Measurements from ENCODE around the gene CDC27.
"Not testable (repeated sequence)": the region's sequence is repeated elsewhere in the genome, so short reads cannot be mapped to it uniquely, and the experiment has no call there.

Gene CDC27

GRCh38 chr17:47126835-47127234 lies 62.3 kb downstream of the CDC27 start:
- H3K4me3 ChIP-seq (ENCODE audit: control insufficient read depth in 1 of 7, extremely low read depth in 1 of 7, insufficient read depth in 4 of 7, low read depth in 2 of 7, low read length in 6 of 7); H3K4me1 ChIP-seq (ENCODE audit: control extremely low read depth in 1 of 4, control insufficient read depth in 4 of 4, insufficient read depth in 4 of 4, low read length in 3 of 4); H3K9me3 ChIP-seq (ENCODE audit: control extremely low read depth in 1 of 5, control insufficient read depth in 4 of 5, insufficient read depth in 2 of 5, low read depth in 1 of 5, low read length in 4 of 5); DNase-seq; H3K27ac ChIP-seq (ENCODE audit: insufficient read depth in 1 of 2, low read depth in 1 of 2, low read length in 2 of 2, poor library complexity in 1 of 2, severe bottlenecking in 2 of 2); H3K27me3 ChIP-seq (replicated peaks in 2 of 5; ENCODE audit: control insufficient read depth in 4 of 5, insufficient read depth in 5 of 5, low read length in 4 of 5): not testable (repeated sequence)
- ChIA-PET CTCF (interaction anchor here (1.4 kb wide), 1 partner anchor 185 kb away, joined by 3 read pairs; no protein-coding TSS in a partner anchor), POLR2A (interaction anchor here (0.6 kb wide), 1 partner anchor 17 kb away, joined by 3 read pairs; no protein-coding TSS in a partner anchor)
- peaks cover 14 to 56% (median 33%) of the 10 kb centered on the region in 4 experiments for H3K36me3 ChIP-seq (ENCODE audit: control insufficient read depth in 4 of 4, insufficient read depth in 4 of 4, low read length in 3 of 4)
- WGBS (ENCODE audit: insufficient coverage) = 96% methylated on average over 3 of the region's 3 CpGs

GRCh38 chr17:47123262-47123661 lies 65.8 kb downstream of the CDC27 start:
- WGBS (ENCODE audit: insufficient coverage) = 100% methylated on average over 1 of the region's 2 CpGs
- POLR2A ChIA-PET; H3K27ac ChIP-seq (ENCODE audit: insufficient read depth in 1 of 2, low read depth in 1 of 2, low read length in 2 of 2, poor library complexity in 1 of 2, severe bottlenecking in 2 of 2); H3K9me3 ChIP-seq (ENCODE audit: control extremely low read depth in 1 of 5, control insufficient read depth in 4 of 5, insufficient read depth in 2 of 5, low read depth in 1 of 5, low read length in 4 of 5); H3K4me3 ChIP-seq (ENCODE audit: control insufficient read depth in 1 of 7, extremely low read depth in 1 of 7, insufficient read depth in 4 of 7, low read depth in 2 of 7, low read length in 6 of 7); DNase-seq; H3K27me3 ChIP-seq (replicated peaks in 2 of 5; ENCODE audit: control insufficient read depth in 4 of 5, insufficient read depth in 5 of 5, low read length in 4 of 5); CTCF ChIA-PET; H3K4me1 ChIP-seq (ENCODE audit: control extremely low read depth in 1 of 4, control insufficient read depth in 4 of 4, insufficient read depth in 4 of 4, low read length in 3 of 4): not testable (repeated sequence)
- peaks cover 18 to 60% (median 38%) of the 10 kb centered on the region in 4 experiments for H3K36me3 ChIP-seq (ENCODE audit: control insufficient read depth in 4 of 4, insufficient read depth in 4 of 4, low read length in 3 of 4)

- Histone ChIP-seq H3K9me3 (ENCODE audit: control extremely low read depth in 1 of 5, control insufficient read depth in 4 of 5, insufficient read depth in 2 of 5, low read depth in 1 of 5, low read length in 4 of 5) (no peaks in the 10 kb centered on the region), H3K4me1 (ENCODE audit: control extremely low read depth in 1 of 4, control insufficient read depth in 4 of 4, insufficient read depth in 4 of 4, low read length in 3 of 4) (peaks cover 0 to 2% (median 0%) of the 10 kb centered on the region in 4 experiments), H3K27me3 (replicated peaks in 2 of 5; ENCODE audit: control insufficient read depth in 4 of 5, insufficient read depth in 5 of 5, low read length in 4 of 5) (no peaks in the 10 kb centered on the region), H3K4me3 (ENCODE audit: control insufficient read depth in 1 of 7, extremely low read depth in 1 of 7, insufficient read depth in 4 of 7, low read depth in 2 of 7, low read length in 6 of 7) (no peak overlapping the region), H3K27ac (ENCODE audit: insufficient read depth in 1 of 2, low read depth in 1 of 2, low read length in 2 of 2, poor library complexity in 1 of 2, severe bottlenecking in 2 of 2) (no peak overlapping the region), H3K36me3 (ENCODE audit: control insufficient read depth in 4 of 4, insufficient read depth in 4 of 4, low read length in 3 of 4) (peaks cover 11 to 39% (median 25%) of the 10 kb centered on the region in 4 experiments)
- ChIA-PET CTCF (no interaction called here), POLR2A (no interaction called here)
- DNase-seq = no peak
- WGBS (ENCODE audit: insufficient coverage) = 100% methylated on average over 4 of the region's 5 CpGs
Measured at GRCh38 chr17:47120521-47121095, 68.5 kb downstream of the CDC27 start.

- Histone ChIP-seq H3K27me3 (replicated peaks in 2 of 5; ENCODE audit: control insufficient read depth in 4 of 5, insufficient read depth in 5 of 5, low read length in 4 of 5) (no peaks in the 10 kb centered on the region), H3K4me3 (ENCODE audit: control insufficient read depth in 1 of 7, extremely low read depth in 1 of 7, insufficient read depth in 4 of 7, low read depth in 2 of 7, low read length in 6 of 7) (no peak overlapping the region), H3K27ac (ENCODE audit: insufficient read depth in 1 of 2, low read depth in 1 of 2, low read length in 2 of 2, poor library complexity in 1 of 2, severe bottlenecking in 2 of 2) (no peak overlapping the region), H3K36me3 (ENCODE audit: control insufficient read depth in 4 of 4, insufficient read depth in 4 of 4, low read length in 3 of 4) (peaks cover 11 to 35% (median 25%) of the 10 kb centered on the region in 4 experiments), H3K4me1 (ENCODE audit: control extremely low read depth in 1 of 4, control insufficient read depth in 4 of 4, insufficient read depth in 4 of 4, low read length in 3 of 4) (peaks cover 0 to 4% (median 0%) of the 10 kb centered on the region in 4 experiments), H3K9me3 (ENCODE audit: control extremely low read depth in 1 of 5, control insufficient read depth in 4 of 5, insufficient read depth in 2 of 5, low read depth in 1 of 5, low read length in 4 of 5) (no peaks in the 10 kb centered on the region)
- ChIA-PET POLR2A (no interaction called here), CTCF (no interaction called here)
- no peak for DNase-seq
- 100% methylated on average over 1 of the region's 2 CpGs for WGBS (ENCODE audit: insufficient coverage)
Measured at GRCh38 chr17:47119746-47120520, 69.2 kb downstream of the CDC27 start.

- no CpG with 5 or more reads among the region's 3 CpGs for WGBS (ENCODE audit: insufficient coverage)
- Histone ChIP-seq H3K27ac (ENCODE audit: insufficient read depth in 1 of 2, low read depth in 1 of 2, low read length in 2 of 2, poor library complexity in 1 of 2, severe bottlenecking in 2 of 2) (no peak overlapping the region), H3K27me3 (replicated peaks in 2 of 5; ENCODE audit: control insufficient read depth in 4 of 5, insufficient read depth in 5 of 5, low read length in 4 of 5) (no peaks in the 10 kb centered on the region), H3K36me3 (ENCODE audit: control insufficient read depth in 4 of 4, insufficient read depth in 4 of 4, low read length in 3 of 4) (peaks cover 8 to 29% (median 19%) of the 10 kb centered on the region in 4 experiments), H3K9me3 (ENCODE audit: control extremely low read depth in 1 of 5, control insufficient read depth in 4 of 5, insufficient read depth in 2 of 5, low read depth in 1 of 5, low read length in 4 of 5) (no peaks in the 10 kb centered on the region), H3K4me1 (ENCODE audit: control extremely low read depth in 1 of 4, control insufficient read depth in 4 of 4, insufficient read depth in 4 of 4, low read length in 3 of 4) (peaks cover 0 to 4% (median 0%) of the 10 kb centered on the region in 4 experiments), H3K4me3 (ENCODE audit: control insufficient read depth in 1 of 7, extremely low read depth in 1 of 7, insufficient read depth in 4 of 7, low read depth in 2 of 7, low read length in 6 of 7) (no peak overlapping the region)
- no peak for DNase-seq
- ChIA-PET POLR2A (no interaction called here), CTCF (no interaction called here)
Measured at GRCh38 chr17:47117386-47117785, 71.7 kb downstream of the CDC27 start.

- H3K4me3 ChIP-seq (ENCODE audit: control insufficient read depth in 1 of 7, extremely low read depth in 1 of 7, insufficient read depth in 4 of 7, low read depth in 2 of 7, low read length in 6 of 7) = no peak overlapping the region
- H3K27me3 ChIP-seq (replicated peaks in 2 of 5; ENCODE audit: control insufficient read depth in 4 of 5, insufficient read depth in 5 of 5, low read length in 4 of 5) = no peaks in the 10 kb centered on the region
- WGBS (ENCODE audit: insufficient coverage) = 100% methylated on average over 7 of the region's 7 CpGs
- no peaks in the 10 kb centered on the region for H3K36me3 ChIP-seq (ENCODE audit: control insufficient read depth in 4 of 4, insufficient read depth in 4 of 4, low read length in 3 of 4)
- no peaks in the 10 kb centered on the region for H3K4me1 ChIP-seq (ENCODE audit: control extremely low read depth in 1 of 4, control insufficient read depth in 4 of 4, insufficient read depth in 4 of 4, low read length in 3 of 4)
- ChIA-PET CTCF (interaction anchor here (0.8 kb wide), 1 partner anchor 26 kb away, joined by 3 read pairs; no protein-coding TSS in a partner anchor), POLR2A (no interaction called here)
- no peak overlapping the region for H3K27ac ChIP-seq (ENCODE audit: insufficient read depth in 1 of 2, low read depth in 1 of 2, low read length in 2 of 2, poor library complexity in 1 of 2, severe bottlenecking in 2 of 2)
- H3K9me3 ChIP-seq (ENCODE audit: control extremely low read depth in 1 of 5, control insufficient read depth in 4 of 5, insufficient read depth in 2 of 5, low read depth in 1 of 5, low read length in 4 of 5) = no peaks in the 10 kb centered on the region
- DNase-seq = no peak
Measured at GRCh38 chr17:47106130-47106529, 83.0 kb downstream of the CDC27 start.

GRCh38 chr17:47105246-47105645 lies 83.8 kb downstream of the CDC27 start:
- H3K27me3 ChIP-seq (replicated peaks in 2 of 5; ENCODE audit: control insufficient read depth in 4 of 5, insufficient read depth in 5 of 5, low read length in 4 of 5); H3K4me3 ChIP-seq (ENCODE audit: control insufficient read depth in 1 of 7, extremely low read depth in 1 of 7, insufficient read depth in 4 of 7, low read depth in 2 of 7, low read length in 6 of 7); H3K4me1 ChIP-seq (ENCODE audit: control extremely low read depth in 1 of 4, control insufficient read depth in 4 of 4, insufficient read depth in 4 of 4, low read length in 3 of 4); H3K36me3 ChIP-seq (ENCODE audit: control insufficient read depth in 4 of 4, insufficient read depth in 4 of 4, low read length in 3 of 4); POLR2A ChIA-PET; H3K9me3 ChIP-seq (ENCODE audit: control extremely low read depth in 1 of 5, control insufficient read depth in 4 of 5, insufficient read depth in 2 of 5, low read depth in 1 of 5, low read length in 4 of 5); H3K27ac ChIP-seq (ENCODE audit: insufficient read depth in 1 of 2, low read depth in 1 of 2, low read length in 2 of 2, poor library complexity in 1 of 2, severe bottlenecking in 2 of 2); DNase-seq: not testable (repeated sequence)
- 67% methylated on average over 1 of the region's 1 CpG for WGBS (ENCODE audit: insufficient coverage)
- CTCF ChIA-PET = interaction anchor here (0.8 kb wide), 1 partner anchor 26 kb away, joined by 3 read pairs; no protein-coding TSS in a partner anchor

All from common myeloid progenitor, CD34-positive (primary cell).